ENCODE data around the gene SLC29A3.
A peak's percentile ranks its signal among the peaks of the same experiment; 100 is the strongest.
"Not testable (repeated sequence)": the region's sequence is repeated elsewhere in the genome, so short reads cannot be mapped to it uniquely, and the experiment has no call there.

Gene SLC29A3

GRCh38 chr10:71284544-71285179, 34.4 kb upstream of the SLC29A3 start:
- DNase-seq = no peak

GRCh38 chr10:71285180-71285545, 33.9 kb upstream of the SLC29A3 start:
- DNase-seq = peak; percentile 65

GRCh38 chr10:71285986-71286385, 33.1 kb upstream of the SLC29A3 start:
- no peak for DNase-seq

- DNase-seq = no peak
These were observed 32.4 kb upstream of the SLC29A3 start for GRCh38 chr10:71286521-71287294.

- no peak for DNase-seq
These were observed 31.6 kb upstream of the SLC29A3 start for GRCh38 chr10:71287456-71287855.

- no peak for DNase-seq
These were observed 30.6 kb upstream of the SLC29A3 start for GRCh38 chr10:71288461-71288860.

- DNase-seq = no peak
These were observed 29.5 kb upstream of the SLC29A3 start for GRCh38 chr10:71289421-71290130.

GRCh38 chr10:71290331-71290730, 28.7 kb upstream of the SLC29A3 start:
- DNase-seq = no peak

GRCh38 chr10:71290806-71291527, 28.1 kb upstream of the SLC29A3 start:
- no peak for DNase-seq

- no peak for DNase-seq
These were observed 27.5 kb upstream of the SLC29A3 start for GRCh38 chr10:71291528-71291900.

- no peak for DNase-seq
These were observed 26.2 kb upstream of the SLC29A3 start for GRCh38 chr10:71292624-71293445.

- no peak for DNase-seq
These were observed 25.5 kb upstream of the SLC29A3 start for GRCh38 chr10:71293446-71294084.

GRCh38 chr10:71294091-71294561, 24.9 kb upstream of the SLC29A3 start:
- no peak for DNase-seq

- no peak for DNase-seq
These were observed 24.2 kb upstream of the SLC29A3 start for GRCh38 chr10:71294856-71295255.

GRCh38 chr10:71295641-71296040, 23.4 kb upstream of the SLC29A3 start:
- no peak for DNase-seq

GRCh38 chr10:71296086-71296485, 23.0 kb upstream of the SLC29A3 start:
- DNase-seq = no peak

- DNase-seq = not testable (repeated sequence)
These were observed 22.2 kb upstream of the SLC29A3 start for GRCh38 chr10:71296811-71297210.

- no peak for DNase-seq
These were observed 21.7 kb upstream of the SLC29A3 start for GRCh38 chr10:71297343-71297742.

GRCh38 chr10:71299071-71299785, 19.8 kb upstream of the SLC29A3 start:
- DNase-seq = no peak

- DNase-seq = no peak
These were observed 18.3 kb upstream of the SLC29A3 start for GRCh38 chr10:71300555-71301370.
